Inflammatory macrophage (primary cell): ENCODE results near the gene CLDN24.

Experiments used
- DNase-seq, 2 donors: peaks; one replicate each; pipeline ENCODE4 v3.0.0-alpha.2; 2020 to 2022

The CLDN24 gene

GRCh38 chr4:183276106-183276505 lies 46.1 kb downstream of the CLDN24 start:
- DNase-seq = no peak

- no peak for DNase-seq
Measured at GRCh38 chr4:183272384-183272783, 49.8 kb downstream of the CLDN24 start.
